ENCODE measurements around the gene FGF2.
"Not testable (repeated sequence)": the region's sequence is repeated elsewhere in the genome, so short reads cannot be mapped to it uniquely, and the experiment has no call there.

Gene FGF2

DNA sequence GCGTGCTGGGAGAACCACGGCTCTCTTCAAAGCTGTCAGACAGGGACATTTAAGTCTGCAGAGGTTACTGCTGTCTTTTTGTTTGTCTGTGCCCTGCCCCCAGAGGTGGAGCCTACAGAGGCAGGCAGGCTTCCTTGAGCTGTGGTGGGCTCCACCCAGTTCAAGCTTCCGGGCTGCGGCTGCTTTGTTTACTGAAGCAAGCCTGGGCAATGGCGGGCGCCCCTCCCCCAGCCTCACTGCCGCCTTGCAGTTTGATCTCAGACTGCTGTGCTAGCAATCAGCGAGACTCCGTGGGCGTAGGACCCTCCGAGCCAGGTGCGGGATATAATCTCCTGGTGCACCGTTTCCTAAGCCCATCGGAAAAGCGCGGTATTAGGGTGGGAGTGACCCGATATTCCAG lies 118.5 kb downstream of the FGF2 start:
- DNase-seq, result not testable (repeated sequence)

DNA sequence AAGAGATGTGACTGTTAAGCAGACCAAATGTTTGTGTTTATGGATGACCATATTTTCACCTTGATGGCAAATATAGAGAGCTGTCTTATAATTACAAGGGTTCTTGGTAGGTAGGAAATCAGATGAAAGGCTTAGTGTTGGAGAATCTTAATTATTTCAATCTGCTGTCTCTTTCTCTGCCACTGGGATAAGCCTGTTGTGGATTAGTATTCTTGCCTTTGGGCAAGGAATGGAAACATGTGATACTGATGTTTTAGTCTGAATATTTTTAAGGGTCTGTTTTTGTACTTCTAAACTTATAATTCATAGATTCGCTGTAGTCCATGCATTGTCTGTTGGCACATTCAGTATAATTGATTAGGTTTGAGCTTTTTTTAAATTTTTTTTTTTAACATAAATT lies 119.5 kb downstream of the FGF2 start:
- no peak for DNase-seq
